GM10266 (cell line): ENCODE data around the gene DOCK4.
"Not testable (repeated sequence)": the region's sequence is repeated elsewhere in the genome, so short reads cannot be mapped to it uniquely, and the experiment has no call there.

Experiments
- DNase-seq: peaks from one replicate; pipeline ENCODE4 v3.0.0; 2012; ENCODE audit errors: extremely low spot score
- CTCF ChIP-seq: IDR thresholded peaks from 2 replicates; pipeline ENCODE4 v1.5.1; 2012; ENCODE audit warnings: mild to moderate bottlenecking, low read depth; ENCODE audit not compliant: control insufficient read depth, insufficient read depth; ENCODE audit errors: missing control alignments

The DOCK4 gene

GRCh38 chr7:111914291-111914690 lies 291.9 kb downstream of the DOCK4 start:
- no peak for DNase-seq
- no peak for TF ChIP-seq CTCF

GRCh38 chr7:111911166-111911961 lies 294.8 kb downstream of the DOCK4 start:
- DNase-seq = no peak
- no peak for TF ChIP-seq CTCF

DNA sequence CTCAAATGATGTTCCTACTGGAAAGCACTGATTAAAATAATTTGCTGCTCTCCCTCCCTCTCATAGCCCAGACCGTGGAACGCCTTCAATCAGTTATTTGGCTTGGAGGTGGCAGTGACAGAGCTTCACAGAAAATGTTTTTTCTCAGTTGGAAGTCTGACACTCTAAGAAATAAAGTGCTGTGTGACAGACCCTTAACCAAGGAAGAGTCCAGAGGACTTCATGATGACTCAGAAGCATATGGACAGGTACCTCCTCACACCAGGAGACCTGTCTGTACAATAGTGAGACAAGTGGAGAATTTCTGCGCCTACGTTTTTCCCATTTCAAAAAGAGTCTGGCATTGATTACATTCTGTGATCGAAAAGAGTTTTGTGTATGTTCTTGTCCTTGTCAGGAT lies 295.5 kb downstream of the DOCK4 start:
- no peak for DNase-seq
- TF ChIP-seq CTCF = no peak

- not testable (repeated sequence) for DNase-seq
These were observed 297.5 kb downstream of the DOCK4 start for GRCh38 chr7:111908673-111909072.

DNA sequence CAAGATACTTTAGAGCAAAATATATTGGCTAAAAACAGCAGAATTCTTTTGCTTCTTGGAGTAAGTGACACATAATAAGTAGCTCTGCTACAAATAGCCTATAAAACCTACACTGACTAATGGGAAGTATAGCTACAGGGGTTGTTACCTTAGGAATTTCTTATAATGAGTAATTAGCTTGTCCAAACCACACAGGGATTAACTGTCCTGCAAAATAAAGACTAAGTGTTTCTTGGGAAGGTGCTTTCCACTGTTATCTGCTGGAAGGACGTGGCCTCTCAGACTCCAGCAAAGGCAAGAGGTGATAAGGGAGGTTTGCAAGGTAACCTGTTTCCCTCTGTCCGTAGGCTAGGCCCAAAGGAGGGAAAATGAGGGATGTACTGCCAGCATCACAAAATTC lies 302.4 kb downstream of the DOCK4 start:
- no peak for DNase-seq

GRCh38 chr7:111903016-111903415 lies 303.2 kb downstream of the DOCK4 start:
- TF ChIP-seq CTCF = no peak
- no peak for DNase-seq

More for the DNA sequence above, 302.4 kb downstream of the DOCK4 start:
- TF ChIP-seq CTCF = no peak

- no peak for DNase-seq
- no peak for TF ChIP-seq CTCF
These were observed 305.9 kb downstream of the DOCK4 start for GRCh38 chr7:111900283-111900682.
